ENCODE results near the gene SGK1. TPM values are rescaled to one million over a fixed set of nuclear protein-coding genes. Genes with fewer than 3 reads are reported as not detected.

The SGK1 gene
- total RNA-seq, 1 experiment from 2014 or later = 7.8 TPM

DNA sequence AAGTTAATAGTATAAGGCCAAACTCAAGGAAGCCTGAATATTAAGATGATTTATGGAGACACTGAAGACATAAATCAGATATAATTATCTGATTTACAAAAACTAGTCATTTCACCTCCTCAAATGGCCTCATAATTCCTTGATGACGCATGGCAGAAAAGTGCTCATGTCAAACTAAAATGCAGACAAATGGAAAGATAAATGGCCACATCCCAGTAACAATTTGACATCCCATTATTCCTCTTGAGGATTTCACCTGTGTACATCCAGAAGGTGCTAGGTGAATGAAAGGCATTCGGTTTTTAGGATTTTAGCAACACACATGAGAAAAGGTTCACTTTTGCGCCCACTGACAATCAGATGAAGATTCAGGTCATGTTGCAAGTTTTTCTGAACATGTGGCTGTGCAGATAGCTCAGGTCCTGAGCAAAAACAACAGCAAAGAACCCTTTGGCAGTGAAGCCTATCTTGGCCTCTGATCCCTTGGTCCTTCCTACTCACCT lies 24.2 kb downstream of the SGK1 start:
- H4K91ac ChIP-seq (ENCODE audit: insufficient read length, low read depth, low read length) = no peak overlapping the region
- TF ChIP-seq, protein P1, sequence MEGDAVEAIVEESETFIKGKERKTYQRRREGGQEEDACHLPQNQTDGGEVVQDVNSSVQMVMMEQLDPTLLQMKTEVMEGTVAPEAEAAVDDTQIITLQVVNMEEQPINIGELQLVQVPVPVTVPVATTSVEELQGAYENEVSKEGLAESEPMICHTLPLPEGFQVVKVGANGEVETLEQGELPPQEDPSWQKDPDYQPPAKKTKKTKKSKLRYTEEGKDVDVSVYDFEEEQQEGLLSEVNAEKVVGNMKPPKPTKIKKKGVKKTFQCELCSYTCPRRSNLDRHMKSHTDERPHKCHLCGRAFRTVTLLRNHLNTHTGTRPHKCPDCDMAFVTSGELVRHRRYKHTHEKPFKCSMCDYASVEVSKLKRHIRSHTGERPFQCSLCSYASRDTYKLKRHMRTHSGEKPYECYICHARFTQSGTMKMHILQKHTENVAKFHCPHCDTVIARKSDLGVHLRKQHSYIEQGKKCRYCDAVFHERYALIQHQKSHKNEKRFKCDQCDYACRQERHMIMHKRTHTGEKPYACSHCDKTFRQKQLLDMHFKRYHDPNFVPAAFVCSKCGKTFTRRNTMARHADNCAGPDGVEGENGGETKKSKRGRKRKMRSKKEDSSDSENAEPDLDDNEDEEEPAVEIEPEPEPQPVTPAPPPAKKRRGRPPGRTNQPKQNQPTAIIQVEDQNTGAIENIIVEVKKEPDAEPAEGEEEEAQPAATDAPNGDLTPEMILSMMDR (conservative IDR thresholded peaks at IDR 0.05) = no peak
- no peak overlapping the region for H3T11ph ChIP-seq (ENCODE audit: low read length)
- H3K9me3 ChIP-seq (ENCODE audit: control insufficient read depth, low read depth, low read length) = no peaks in the 10 kb centered on the region
- no peak overlapping the region for H3K4me3 Mint-ChIP-seq
- no peak overlapping the region for H2AFZ ChIP-seq (ENCODE audit: low read length)
- no peak overlapping the region for H2BK5ac ChIP-seq (ENCODE audit: insufficient read length, low read length)
- H3K4me2 ChIP-seq (ENCODE audit: insufficient read depth, insufficient read length, low read length) = no peak overlapping the region
- H4K20me1 ChIP-seq (ENCODE audit: control insufficient read depth, insufficient read depth, insufficient read length) = no peaks in the 10 kb centered on the region
- DNase-seq = no peak
- peaks cover 0 to 4% of the 10 kb centered on the region in 2 experiments; a peak in 1 of 5 replicates for H3K9me3 Mint-ChIP-seq
- H2BK120ac ChIP-seq (ENCODE audit: low read depth, low read length, poor library complexity, severe bottlenecking) = no peak overlapping the region
- no CpG with 5 or more reads among the region's 3 CpGs for WGBS (ENCODE audit: extremely low coverage, insufficient read length, low lambda C conversion rate)
- H4K8ac ChIP-seq (replicated peaks; ENCODE audit: insufficient read length, low read depth, low read length) = no peak overlapping the region
- H2BK20ac ChIP-seq (ENCODE audit: low read depth, low read length, poor library complexity, severe bottlenecking) = no peak overlapping the region
- no peak overlapping the region for H3K56ac ChIP-seq (ENCODE audit: insufficient read length, low read depth, low read length)
- H2AK5ac ChIP-seq (ENCODE audit: insufficient read length, low read length) = no peak overlapping the region
- no peak overlapping the region for H3K18ac ChIP-seq (ENCODE audit: insufficient read length, low read depth, low read length)
- no peak overlapping the region for H4K5ac ChIP-seq (ENCODE audit: insufficient read length, low read depth, low read length)
- H3K27me3 ChIP-seq (ENCODE audit: insufficient read depth, low read length) = no peaks in the 10 kb centered on the region
- H3K36me3 Mint-ChIP-seq (ENCODE audit: insufficient read depth in 1 of 3, low read depth in 3 of 3) = peaks cover 0 to 3% (median 0%) of the 10 kb centered on the region in 3 experiments; a peak in 2 of 7 replicates
- H3K27me3 Mint-ChIP-seq (ENCODE audit: low read depth) = peaks cover 2% of the 10 kb centered on the region; the same call in 1 of the 2 replicates
- no peak overlapping the region for H3K4ac ChIP-seq (ENCODE audit: low read depth, low read length)
- peaks cover 11 to 13% of the 10 kb centered on the region in 2 experiments for H3K4me1 Mint-ChIP-seq
- no peak overlapping the region for H2BK15ac ChIP-seq (ENCODE audit: low read depth, low read length)
- no peak overlapping the region for H3K27ac ChIP-seq (ENCODE audit: insufficient read length, low read depth, low read length)
- no peak overlapping the region for H2BK12ac ChIP-seq (ENCODE audit: insufficient read length, low read depth, low read length)
- no peaks in the 10 kb centered on the region for H3K23me2 ChIP-seq (ENCODE audit: insufficient read length, low read depth, low read length, poor library complexity, severe bottlenecking)
- H3K27ac Mint-ChIP-seq = no peak overlapping the region
- H3K4me1 ChIP-seq (ENCODE audit: insufficient read depth, low read length) = peaks cover 5% of the 10 kb centered on the region; the same call in 1 of the 2 replicates
- H3K79me1 ChIP-seq (ENCODE audit: insufficient read depth, low read depth, low read length, poor library complexity, severe bottlenecking) = no peaks in the 10 kb centered on the region
- no peaks in the 10 kb centered on the region for H3K79me2 ChIP-seq (ENCODE audit: insufficient read depth, low read length)
- no peak overlapping the region for H3K23ac ChIP-seq (ENCODE audit: insufficient read length, low read depth, low read length)
- no peak overlapping the region for H3K9ac ChIP-seq (ENCODE audit: extremely low read depth, insufficient read length, low read length)
- no peak overlapping the region for H3K14ac ChIP-seq (ENCODE audit: insufficient read depth, low read length)
